Measurements from ENCODE around the gene NFE2L3.
A peak's percentile ranks its signal among the peaks of the same experiment; 100 is the strongest.
"Not testable (repeated sequence)": the region's sequence is repeated elsewhere in the genome, so short reads cannot be mapped to it uniquely, and the experiment has no call there.

Gene NFE2L3

GRCh38 chr7:26192485-26193087, 40.6 kb downstream of the NFE2L3 start:
- DNase-seq, result no peak
- Histone ChIP-seq H3K9me3 (ENCODE audit: control insufficient read depth, low read length) (no peaks in the 10 kb centered on the region), H3K4me3 (ENCODE audit: insufficient read depth, low read depth, low read length, poor library complexity, severe bottlenecking) (no peak overlapping the region), H3K36me3 (ENCODE audit: control insufficient read depth, insufficient read depth, low read length) (peaks cover 82% of the 10 kb centered on the region), H3K4me1 (ENCODE audit: control insufficient read depth, insufficient read depth, low read length, poor library complexity, severe bottlenecking) (peaks cover 52% of the 10 kb centered on the region), H3K27ac (ENCODE audit: insufficient read depth, low read length, poor library complexity, severe bottlenecking) (no peak overlapping the region), H3K27me3 (replicated peaks; ENCODE audit: control insufficient read depth, insufficient read depth, low read length, poor library complexity, severe bottlenecking) (no peaks in the 10 kb centered on the region)

- H3K36me3 ChIP-seq (ENCODE audit: control insufficient read depth, insufficient read depth, low read length), result peaks cover 79% of the 10 kb centered on the region
- H3K27ac ChIP-seq (ENCODE audit: insufficient read depth, low read length, poor library complexity, severe bottlenecking), result no peak overlapping the region
Measured at GRCh38 chr7:26193432-26194207, 41.6 kb downstream of the NFE2L3 start.

GRCh38 chr7:26194764-26195163, 42.8 kb downstream of the NFE2L3 start:
- peak in 1 of 3 donors; percentile 8 for DNase-seq
- H3K27me3 ChIP-seq (replicated peaks; ENCODE audit: control insufficient read depth, insufficient read depth, low read length, poor library complexity, severe bottlenecking); H3K9me3 ChIP-seq (ENCODE audit: control insufficient read depth, low read length); H3K4me3 ChIP-seq (ENCODE audit: insufficient read depth, low read depth, low read length, poor library complexity, severe bottlenecking): not testable (repeated sequence)
- Histone ChIP-seq H3K27ac (ENCODE audit: insufficient read depth, low read length, poor library complexity, severe bottlenecking) (peak overlapping the region; percentile 35), H3K4me1 (ENCODE audit: control insufficient read depth, insufficient read depth, low read length, poor library complexity, severe bottlenecking) (peaks cover 54% of the 10 kb centered on the region), H3K36me3 (ENCODE audit: control insufficient read depth, insufficient read depth, low read length) (peaks cover 70% of the 10 kb centered on the region)

More at GRCh38 chr7:26193432-26194207, 41.6 kb downstream of the NFE2L3 start:
- Histone ChIP-seq H3K4me3 (ENCODE audit: insufficient read depth, low read depth, low read length, poor library complexity, severe bottlenecking) (no peak overlapping the region), H3K27me3 (replicated peaks; ENCODE audit: control insufficient read depth, insufficient read depth, low read length, poor library complexity, severe bottlenecking) (no peaks in the 10 kb centered on the region), H3K4me1 (ENCODE audit: control insufficient read depth, insufficient read depth, low read length, poor library complexity, severe bottlenecking) (peaks cover 54% of the 10 kb centered on the region), H3K9me3 (ENCODE audit: control insufficient read depth, low read length) (no peaks in the 10 kb centered on the region)
- DNase-seq, result no peak

GRCh38 chr7:26195182-26195581, 43.2 kb downstream of the NFE2L3 start:
- Histone ChIP-seq H3K9me3 (ENCODE audit: control insufficient read depth, low read length) (no peaks in the 10 kb centered on the region), H3K4me1 (ENCODE audit: control insufficient read depth, insufficient read depth, low read length, poor library complexity, severe bottlenecking) (peaks cover 54% of the 10 kb centered on the region), H3K4me3 (ENCODE audit: insufficient read depth, low read depth, low read length, poor library complexity, severe bottlenecking) (no peak overlapping the region), H3K27ac (ENCODE audit: insufficient read depth, low read length, poor library complexity, severe bottlenecking) (peak overlapping the region; percentile 35), H3K36me3 (ENCODE audit: control insufficient read depth, insufficient read depth, low read length) (peaks cover 72% of the 10 kb centered on the region), H3K27me3 (replicated peaks; ENCODE audit: control insufficient read depth, insufficient read depth, low read length, poor library complexity, severe bottlenecking) (no peaks in the 10 kb centered on the region)
- no peak for DNase-seq

GRCh38 chr7:26195867-26196657, 44.1 kb downstream of the NFE2L3 start:
- no peaks in the 10 kb centered on the region for H3K27me3 ChIP-seq (replicated peaks; ENCODE audit: control insufficient read depth, insufficient read depth, low read length, poor library complexity, severe bottlenecking)
- peak overlapping the region; percentile 21 for H3K4me3 ChIP-seq (ENCODE audit: insufficient read depth, low read depth, low read length, poor library complexity, severe bottlenecking)
- DNase-seq, result no peak
- H3K9me3 ChIP-seq (ENCODE audit: control insufficient read depth, low read length), result no peaks in the 10 kb centered on the region
- H3K27ac ChIP-seq (ENCODE audit: insufficient read depth, low read length, poor library complexity, severe bottlenecking), result peak overlapping the region; percentile 51
- peaks cover 65% of the 10 kb centered on the region for H3K36me3 ChIP-seq (ENCODE audit: control insufficient read depth, insufficient read depth, low read length)
- peaks cover 47% of the 10 kb centered on the region for H3K4me1 ChIP-seq (ENCODE audit: control insufficient read depth, insufficient read depth, low read length, poor library complexity, severe bottlenecking)

DNA sequence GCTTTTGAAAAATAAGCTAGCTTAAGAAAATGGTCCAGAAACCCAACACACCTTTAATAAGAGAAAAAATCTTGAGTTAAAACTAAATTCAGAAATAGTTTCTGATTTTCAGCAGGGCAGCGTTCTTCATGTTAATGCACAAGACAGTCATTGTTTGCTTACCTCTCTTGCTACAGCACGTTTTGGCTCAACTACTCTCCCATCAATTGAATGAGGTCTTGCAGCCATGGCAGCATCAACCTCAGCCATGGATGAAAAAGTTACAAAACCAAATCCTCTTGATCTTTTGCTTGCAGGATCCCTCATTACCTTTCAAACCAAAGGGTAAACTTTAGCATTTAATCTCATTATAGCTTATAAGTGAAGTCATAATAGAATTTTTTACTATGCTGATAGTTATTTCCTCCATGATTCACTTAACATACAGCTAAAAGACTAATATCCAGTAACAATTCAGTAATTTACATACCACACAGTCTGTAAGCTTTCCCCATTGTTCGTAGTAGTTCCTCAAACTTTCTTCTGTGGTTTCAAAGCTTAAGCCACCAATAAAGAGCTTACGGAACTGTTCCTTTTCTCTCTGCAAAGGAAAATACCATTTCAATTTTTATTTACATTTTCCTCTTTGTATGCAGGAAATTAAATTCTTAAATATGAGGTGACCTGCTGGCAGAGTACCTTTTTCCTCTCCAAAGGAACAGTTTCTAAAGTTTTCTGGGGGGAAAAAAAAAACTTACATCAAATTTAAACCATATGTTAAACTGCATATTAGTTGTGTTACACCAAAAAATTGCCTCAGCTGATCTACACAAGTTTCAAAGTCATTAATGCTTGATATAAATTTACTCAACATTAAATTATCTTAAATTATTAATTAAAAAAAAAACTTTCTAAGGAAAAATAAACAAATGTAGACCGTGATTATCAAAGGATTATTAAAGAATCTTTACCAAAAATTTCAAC, 45.4 kb downstream of the NFE2L3 start:
- H3K36me3 ChIP-seq (ENCODE audit: control insufficient read depth, insufficient read depth, low read length), result peaks cover 52% of the 10 kb centered on the region
- peaks cover 43% of the 10 kb centered on the region for H3K4me1 ChIP-seq (ENCODE audit: control insufficient read depth, insufficient read depth, low read length, poor library complexity, severe bottlenecking)
- H3K27ac ChIP-seq (ENCODE audit: insufficient read depth, low read length, poor library complexity, severe bottlenecking), result peak overlapping the region; percentile 99
- no peaks in the 10 kb centered on the region for H3K9me3 ChIP-seq (ENCODE audit: control insufficient read depth, low read length)
- no peaks in the 10 kb centered on the region for H3K27me3 ChIP-seq (replicated peaks; ENCODE audit: control insufficient read depth, insufficient read depth, low read length, poor library complexity, severe bottlenecking)
- H3K4me3 ChIP-seq (ENCODE audit: insufficient read depth, low read depth, low read length, poor library complexity, severe bottlenecking), result peak overlapping the region; percentile 99
- no peak for DNase-seq

GRCh38 chr7:26198133-26198780, 46.3 kb downstream of the NFE2L3 start:
- H3K4me1 ChIP-seq (ENCODE audit: control insufficient read depth, insufficient read depth, low read length, poor library complexity, severe bottlenecking), result peaks cover 35% of the 10 kb centered on the region
- no peak for DNase-seq
- H3K36me3 ChIP-seq (ENCODE audit: control insufficient read depth, insufficient read depth, low read length), result peaks cover 43% of the 10 kb centered on the region
- H3K27ac ChIP-seq (ENCODE audit: insufficient read depth, low read length, poor library complexity, severe bottlenecking), result peak overlapping the region; percentile 99
- no peaks in the 10 kb centered on the region for H3K27me3 ChIP-seq (replicated peaks; ENCODE audit: control insufficient read depth, insufficient read depth, low read length, poor library complexity, severe bottlenecking)
- no peaks in the 10 kb centered on the region for H3K9me3 ChIP-seq (ENCODE audit: control insufficient read depth, low read length)
- H3K4me3 ChIP-seq (ENCODE audit: insufficient read depth, low read depth, low read length, poor library complexity, severe bottlenecking), result peak overlapping the region; percentile 99

- H3K36me3 ChIP-seq (ENCODE audit: control insufficient read depth, insufficient read depth, low read length), result peaks cover 38% of the 10 kb centered on the region
- H3K4me1 ChIP-seq (ENCODE audit: control insufficient read depth, insufficient read depth, low read length, poor library complexity, severe bottlenecking), result peaks cover 33% of the 10 kb centered on the region
Measured at GRCh38 chr7:26198781-26199169, 46.8 kb downstream of the NFE2L3 start.

More at GRCh38 chr7:26198781-26199169, 46.8 kb downstream of the NFE2L3 start:
- Histone ChIP-seq H3K27me3 (replicated peaks; ENCODE audit: control insufficient read depth, insufficient read depth, low read length, poor library complexity, severe bottlenecking) (no peaks in the 10 kb centered on the region), H3K4me3 (ENCODE audit: insufficient read depth, low read depth, low read length, poor library complexity, severe bottlenecking) (peak overlapping the region; percentile 99), H3K27ac (ENCODE audit: insufficient read depth, low read length, poor library complexity, severe bottlenecking) (peak overlapping the region; percentile 99), H3K9me3 (ENCODE audit: control insufficient read depth, low read length) (no peaks in the 10 kb centered on the region)
- DNase-seq, result no peak
